Measurements from ENCODE around the gene MAP2K3. TPM values are rescaled to one million over a fixed set of nuclear protein-coding genes. Genes with fewer than 3 reads are reported as not detected.

Gene MAP2K3
- total RNA-seq, 1 donor from 2014 or later: 3.5 TPM

DNA sequence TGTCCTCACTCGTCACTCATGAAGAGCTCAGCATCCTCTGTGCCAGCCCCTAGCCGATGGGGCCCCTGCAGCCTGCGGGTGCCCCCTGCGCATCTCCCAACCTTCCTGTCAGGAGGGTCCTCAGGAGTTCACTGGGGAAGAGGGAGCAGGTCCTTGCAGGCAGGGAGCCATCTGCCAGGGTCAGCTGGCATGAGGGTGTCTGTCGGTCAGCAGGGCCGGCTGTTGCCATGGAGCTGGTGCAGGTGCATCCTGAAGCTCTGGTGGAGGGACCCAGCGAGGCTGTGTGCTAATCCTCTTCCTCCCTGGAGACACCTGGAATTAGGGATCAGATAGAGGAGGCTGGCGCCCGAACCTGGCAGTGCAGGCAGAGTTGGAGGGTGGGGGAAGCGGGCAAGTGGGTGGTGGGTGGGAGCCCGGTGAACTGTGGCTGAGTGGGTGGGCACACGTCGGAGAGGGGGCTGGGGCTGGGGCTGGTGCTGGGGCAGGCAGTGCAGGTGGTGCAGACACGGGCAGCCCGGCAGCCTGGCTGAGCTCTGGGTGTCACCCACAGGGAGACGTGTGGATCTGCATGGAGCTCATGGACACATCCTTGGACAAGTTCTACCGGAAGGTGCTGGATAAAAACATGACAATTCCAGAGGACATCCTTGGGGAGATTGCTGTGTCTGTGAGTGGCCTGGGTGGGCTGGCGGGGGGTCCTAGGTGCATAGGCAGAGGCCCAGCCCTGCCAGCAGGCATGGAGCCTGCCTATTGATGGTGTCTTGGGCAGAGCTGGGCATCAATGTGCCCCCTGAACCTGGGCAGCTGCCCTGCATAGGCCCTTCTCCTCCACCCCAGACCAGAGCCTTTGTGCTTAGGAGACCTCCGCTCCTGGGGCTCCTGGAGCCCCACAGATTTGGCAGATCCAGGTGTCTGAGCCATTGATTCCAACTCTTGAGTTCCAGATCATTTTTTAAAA, 17.4 kb downstream of the MAP2K3 start:
- H3K27me3 ChIP-seq: no peaks in the 10 kb centered on the region
- Mint-ChIP-seq H3K36me3 (peaks cover 7% of the 10 kb centered on the region), H3K9me3 (peaks cover 32% of the 10 kb centered on the region), H3K4me3 (no peak overlapping the region), H3K27ac (no peak overlapping the region), H3K27me3 (ENCODE audit: insufficient read depth, low read depth) (peaks cover 13% of the 10 kb centered on the region), H3K4me1 (peaks cover 4% of the 10 kb centered on the region)
- no peaks in the 10 kb centered on the region for H4K20me1 ChIP-seq (ENCODE audit: low read depth)
- no peaks in the 10 kb centered on the region for H3K4me1 ChIP-seq
- H3F3A ChIP-seq (ENCODE audit: low read depth): no peaks in the 10 kb centered on the region
- no peak for DNase-seq (ENCODE audit: low spot score)
- no peaks in the 10 kb centered on the region for H3K36me3 ChIP-seq
- no peaks in the 10 kb centered on the region for H3K79me2 ChIP-seq (ENCODE audit: low read depth)
- TF ChIP-seq EZH2phosphoT487 (IDR thresholded peaks at IDR 0.05) (no peak), EZH2 (IDR thresholded peaks at IDR 0.05) (no peak)
- TF ChIP-seq, protein P1, sequence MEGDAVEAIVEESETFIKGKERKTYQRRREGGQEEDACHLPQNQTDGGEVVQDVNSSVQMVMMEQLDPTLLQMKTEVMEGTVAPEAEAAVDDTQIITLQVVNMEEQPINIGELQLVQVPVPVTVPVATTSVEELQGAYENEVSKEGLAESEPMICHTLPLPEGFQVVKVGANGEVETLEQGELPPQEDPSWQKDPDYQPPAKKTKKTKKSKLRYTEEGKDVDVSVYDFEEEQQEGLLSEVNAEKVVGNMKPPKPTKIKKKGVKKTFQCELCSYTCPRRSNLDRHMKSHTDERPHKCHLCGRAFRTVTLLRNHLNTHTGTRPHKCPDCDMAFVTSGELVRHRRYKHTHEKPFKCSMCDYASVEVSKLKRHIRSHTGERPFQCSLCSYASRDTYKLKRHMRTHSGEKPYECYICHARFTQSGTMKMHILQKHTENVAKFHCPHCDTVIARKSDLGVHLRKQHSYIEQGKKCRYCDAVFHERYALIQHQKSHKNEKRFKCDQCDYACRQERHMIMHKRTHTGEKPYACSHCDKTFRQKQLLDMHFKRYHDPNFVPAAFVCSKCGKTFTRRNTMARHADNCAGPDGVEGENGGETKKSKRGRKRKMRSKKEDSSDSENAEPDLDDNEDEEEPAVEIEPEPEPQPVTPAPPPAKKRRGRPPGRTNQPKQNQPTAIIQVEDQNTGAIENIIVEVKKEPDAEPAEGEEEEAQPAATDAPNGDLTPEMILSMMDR (IDR thresholded peaks at IDR 0.05): no peak
- no peak overlapping the region for H3K9ac ChIP-seq
- no peak overlapping the region for H2AFZ ChIP-seq (replicated peaks)
- no peak overlapping the region for H3K4me2 ChIP-seq
- no peak overlapping the region for H3K27ac ChIP-seq
- H3K9me3 ChIP-seq (ENCODE audit: low read depth): no peaks in the 10 kb centered on the region
- H3K4me3 ChIP-seq: no peak overlapping the region

- H3K27ac Mint-ChIP-seq: no peak overlapping the region
- no peak overlapping the region for H3K4me3 Mint-ChIP-seq
- H2AFZ ChIP-seq (replicated peaks): no peak overlapping the region
Observed at GRCh38 chr17:21302711-21303425, 18.4 kb downstream of the MAP2K3 start.

GRCh38 chr17:21303441-21304065, 19.0 kb downstream of the MAP2K3 start:
- H3K4me1 Mint-ChIP-seq: peaks cover 4% of the 10 kb centered on the region
- no peaks in the 10 kb centered on the region for H3K9me3 ChIP-seq (ENCODE audit: low read depth)
- H2AFZ ChIP-seq (replicated peaks): no peak overlapping the region
- no peak overlapping the region for H3K4me3 Mint-ChIP-seq
- no peaks in the 10 kb centered on the region for H3K79me2 ChIP-seq (ENCODE audit: low read depth)
- peaks cover 7% of the 10 kb centered on the region for H3K36me3 Mint-ChIP-seq
- H3K4me2 ChIP-seq: no peak overlapping the region
- H3K9me3 Mint-ChIP-seq: peaks cover 25% of the 10 kb centered on the region
- TF ChIP-seq, protein P1 (IDR thresholded peaks at IDR 0.05): no peak
- no peak for TF ChIP-seq EZH2 (IDR thresholded peaks at IDR 0.05)
- TF ChIP-seq EZH2phosphoT487 (IDR thresholded peaks at IDR 0.05): no peak
- peaks cover 13% of the 10 kb centered on the region for H3K27me3 Mint-ChIP-seq (ENCODE audit: insufficient read depth, low read depth)
- no peaks in the 10 kb centered on the region for H3K36me3 ChIP-seq
- no peaks in the 10 kb centered on the region for H3K4me1 ChIP-seq
- H3K27ac Mint-ChIP-seq: no peak overlapping the region
- H3F3A ChIP-seq (ENCODE audit: low read depth): no peaks in the 10 kb centered on the region
- H3K9ac ChIP-seq: no peak overlapping the region
- no peaks in the 10 kb centered on the region for H3K27me3 ChIP-seq
- no peak for DNase-seq (ENCODE audit: low spot score)
- no peak overlapping the region for H3K4me3 ChIP-seq
- no peaks in the 10 kb centered on the region for H4K20me1 ChIP-seq (ENCODE audit: low read depth)
- no peak overlapping the region for H3K27ac ChIP-seq

More at GRCh38 chr17:21302711-21303425, 18.4 kb downstream of the MAP2K3 start:
- no peak for DNase-seq (ENCODE audit: low spot score)
- Histone ChIP-seq H3K4me2 (no peak overlapping the region), H3K4me3 (no peak overlapping the region), H3K27ac (no peak overlapping the region), H3F3A (ENCODE audit: low read depth) (no peaks in the 10 kb centered on the region), H3K36me3 (no peaks in the 10 kb centered on the region), H3K4me1 (no peaks in the 10 kb centered on the region), H3K9ac (no peak overlapping the region), H4K20me1 (ENCODE audit: low read depth) (no peaks in the 10 kb centered on the region), H3K27me3 (no peaks in the 10 kb centered on the region), H3K79me2 (ENCODE audit: low read depth) (no peaks in the 10 kb centered on the region), H3K9me3 (ENCODE audit: low read depth) (no peaks in the 10 kb centered on the region)
- Mint-ChIP-seq H3K36me3 (peaks cover 7% of the 10 kb centered on the region), H3K4me1 (peaks cover 4% of the 10 kb centered on the region), H3K27me3 (ENCODE audit: insufficient read depth, low read depth) (peaks cover 13% of the 10 kb centered on the region), H3K9me3 (peaks cover 25% of the 10 kb centered on the region)
- TF ChIP-seq EZH2phosphoT487 (IDR thresholded peaks at IDR 0.05) (no peak), EZH2 (IDR thresholded peaks at IDR 0.05) (no peak)
- TF ChIP-seq, protein P1 (IDR thresholded peaks at IDR 0.05): no peak
